GM12892 (cell line): ENCODE measurements around the gene ERO1B.

Experiments used
- POLR2A ChIP-seq: IDR thresholded peaks from 2 replicates; pipeline ENCODE4 v1.6.1; 2011; ENCODE audit warnings: low read depth, low read length, control low read depth
- POLR2AphosphoS5 ChIP-seq: IDR thresholded peaks from 2 replicates; pipeline ENCODE4 v1.6.1; 2011; ENCODE audit warnings: low read depth, low read length, control low read depth
- TAF1 ChIP-seq: IDR thresholded peaks from 2 replicates; pipeline ENCODE4 v1.6.1; 2011; ENCODE audit warnings: low read depth, mild to moderate bottlenecking, control low read depth, low read length, borderline replicate concordance

- no peak for TF ChIP-seq POLR2A
- TF ChIP-seq POLR2AphosphoS5, result no peak
- TF ChIP-seq TAF1, result no peak
These were observed 68.2 kb downstream of the ERO1B start for GRCh38 chr1:236213534-236213933.
